Psoas muscle (tissue), 8 donors: Measurements from ENCODE around the gene FN3K. TPM values are rescaled to one million over a fixed set of nuclear protein-coding genes. Genes with fewer than 3 reads are reported as not detected.
"Not testable (repeated sequence)": the region's sequence is repeated elsewhere in the genome, so short reads cannot be mapped to it uniquely, and the experiment has no call there.

Source experiments
- ATAC-seq, 4 donors: fragments of 200-7000 bp; cut with Tn5 transposase; one replicate each; pipeline ENCODE4 v1.9.1; 2020; ENCODE audit warnings: moderate library complexity in 3 of 4, mild to moderate bottlenecking in 2 of 4
- DNase-seq, 2 donors: peaks; one replicate each; pipeline ENCODE4 v3.0.0-alpha.2; 2020
- H3K27ac ChIP-seq: fragments of 200-600 bp; one replicate; pipeline ENCODE4 v1.8.0; 2022
- H3K27me3 ChIP-seq, 3 donors: fragments of 200-600 bp in 1 of 3; one replicate each; pipeline versions ENCODE4 v1.6.1 to v1.8.0; 2013 to 2022; ENCODE audit warnings: low read length in 2 of 3, mild to moderate bottlenecking in 2 of 3, moderate library complexity in 1 of 3; ENCODE audit not compliant: insufficient read depth in 3 of 3
- H3K36me3 ChIP-seq, 2 donors: fragments of 200-600 bp in 1 of 2; one replicate each; pipeline versions ENCODE4 v1.6.1 to v1.8.0; 2013 to 2022; ENCODE audit warnings: low read depth in 1 of 2, mild to moderate bottlenecking in 1 of 2, moderate library complexity in 1 of 2; ENCODE audit not compliant: insufficient read depth in 1 of 2
- H3K4me1 ChIP-seq: fragments of 200-600 bp; one replicate; pipeline ENCODE4 v1.8.0; 2022
- H3K4me3 ChIP-seq: fragments of 200-600 bp; one replicate; pipeline ENCODE4 v1.8.0; 2022; ENCODE audit warnings: mild to moderate bottlenecking
- H3K9me3 ChIP-seq: fragments of 200-600 bp; one replicate; pipeline ENCODE4 v1.8.0; 2022
- CTCF ChIP-seq: fragments of 200-600 bp; IDR thresholded peaks from one replicate; pipeline ENCODE4 v1.8.0; 2022; ENCODE audit warnings: antibody characterized with exemption
- WGBS, 3 donors: extraction: QIAGEN DNeasy Blood & Tissue Kit; methylation state at CpG; one replicate each; pipeline versions ENCODE4 v1.1.6 to v1.1.7; 2013; 5-methylcytosine and 5-hydroxymethylcytosine counted together
- intact Hi-C, 2 donors: fragments of 100-400 bp; cut with DNase I; formaldehyde crosslinking; loops; one replicate each; pipeline versions ENCODE4 v1.11.0 to v1.14.2; 2022
- polyA plus RNA-seq, 3 donors: library from polyadenylated mRNA; stranded (reverse); fragments of 200-250 nt; gene quantifications; one replicate each; pipeline ENCODE4 v1.2.3, GENCODE V29; 2013
- total RNA-seq, 4 donors: library from RNA; stranded (reverse); fragmentation: NEBNext Ultra II Directional in 2 of 4; extraction: Animal tissue kit (Norgen Biotek cat#: 25700) in 2 of 4; gene quantifications; one replicate each; pipeline versions ENCODE4 v1.2.1 to v1.2.4, GENCODE V29; 2021 to 2023
- donor health status: healthy with polysubstance abuse.
- donor health status: DM: no; HTN: no; CAD: no; lungs with moderate emphysema.
- donor health status: Bipolar disorder and iron deficiency.
- donor health status: healthy.
- donor health status: DM: yes; HTN: yes; CAD: no.
- donor health status: DM: no; HTN: no; CAD: no.
- donor health status: DM: no; HTN: no; CAD: no.
- donor health status: DM: yes; HTN: yes; CAD: no.

Gene FN3K
- total and polyA plus RNA-seq, 7 donors = 5.9 to 22.3 (median 10.1) TPM

- no peaks in the 10 kb centered on the region for H3K9me3 ChIP-seq
- peaks cover 0 to 67% of the 10 kb centered on the region in 2 donors for H3K36me3 ChIP-seq
- ATAC-seq = no peak
- WGBS, 3 donors = 92 to 93% (median 93%) methylated on average over 7 of the region's 7 CpGs
- intact Hi-C loops = loop anchor here in 1 of 2 donors (5.0 kb wide), 1 partner anchor 102 kb away; no protein-coding TSS in a partner anchor
- peak in 1 of 2 donors; percentile 19 for DNase-seq
- H3K27ac ChIP-seq = no peak overlapping the region
- no peaks in the 10 kb centered on the region for H3K4me1 ChIP-seq
- no peak for TF ChIP-seq CTCF
- no peak overlapping the region for H3K4me3 ChIP-seq
- H3K27me3 ChIP-seq = no peaks in the 10 kb centered on the region
Observed at GRCh38 chr17:82769041-82769440, 33.6 kb downstream of the FN3K start.

GRCh38 chr17:82772026-82772425 lies 36.6 kb downstream of the FN3K start:
- Histone ChIP-seq H3K36me3 (peaks cover 0 to 45% of the 10 kb centered on the region in 2 donors), H3K27ac (no peak overlapping the region), H3K4me3 (no peak overlapping the region), H3K4me1 (no peaks in the 10 kb centered on the region), H3K27me3 (no peaks in the 10 kb centered on the region), H3K9me3 (no peaks in the 10 kb centered on the region)
- 74 to 79% (median 75%) methylated on average over 3 of the region's 3 CpGs for WGBS, 3 donors
- peak in 1 of 4 donors; percentile 29 for ATAC-seq
- DNase-seq = peak in 1 of 2 donors; percentile 30
- intact Hi-C loops = no loop called here
- TF ChIP-seq CTCF = no peak

GRCh38 chr17:82774456-82774855 lies 39.0 kb downstream of the FN3K start:
- peak in 1 of 2 donors; percentile 30 for DNase-seq
- WGBS, 3 donors = 79 to 83% (median 79%) methylated on average over 19 of the region's 19 CpGs
- intact Hi-C loops = loop anchor here in 1 of 2 donors (2.0 kb wide), 1 partner anchor 106 kb away; no protein-coding TSS in a partner anchor
- H3K9me3 ChIP-seq, H3K27me3 ChIP-seq, H3K27ac ChIP-seq, ATAC-seq, H3K4me1 ChIP-seq: not testable (repeated sequence)
- peak overlapping the region; percentile 52 for H3K4me3 ChIP-seq
- H3K36me3 ChIP-seq = peaks cover 0 to 24% of the 10 kb centered on the region in 2 donors

- peak; percentile 86 for TF ChIP-seq CTCF
- Histone ChIP-seq H3K4me1 (no peaks in the 10 kb centered on the region), H3K27ac (no peak overlapping the region), H3K4me3 (peak overlapping the region; percentile 52), H3K9me3 (no peaks in the 10 kb centered on the region), H3K36me3 (peaks cover 0 to 17% of the 10 kb centered on the region in 2 donors), H3K27me3 (no peaks in the 10 kb centered on the region)
- WGBS, 3 donors = 34 to 38% (median 36%) methylated on average over 33 of the region's 34 CpGs
- intact Hi-C loops = loop anchor here in 1 of 2 donors (2.0 to 5.0 kb wide), 2 partner anchors 106 to 423 kb away; no protein-coding TSS in a partner anchor
- ATAC-seq = peak; percentile 65 to 85 (median 72)
- DNase-seq = peak; percentile 71 to 84
Observed at GRCh38 chr17:82775001-82775823, 39.8 kb downstream of the FN3K start.

GRCh38 chr17:82776454-82776853 lies 41.0 kb downstream of the FN3K start:
- Histone ChIP-seq H3K9me3 (no peaks in the 10 kb centered on the region), H3K36me3 (peaks cover 0 to 12% of the 10 kb centered on the region in 2 donors), H3K4me1 (no peaks in the 10 kb centered on the region), H3K4me3 (no peak overlapping the region), H3K27ac (no peak overlapping the region), H3K27me3 (no peaks in the 10 kb centered on the region)
- intact Hi-C loops = loop anchor here in 1 of 2 donors (5.0 kb wide), 1 partner anchor 424 kb away; no protein-coding TSS in a partner anchor
- DNase-seq (peak in 1 of 2 donors; percentile 18), ATAC-seq (no peak)
- TF ChIP-seq CTCF = no peak
- WGBS, 3 donors = 92 to 95% (median 93%) methylated on average over 13 of the region's 13 CpGs
